HepG2 (cell line): ENCODE measurements around the gene C15orf62.

Experiments used
- EP300 ChIP-seq, 3 experiments: sonication (generic) in 1 of 3; formaldehyde crosslinking in 1 of 3; IDR thresholded peaks; 2 replicates each; pipeline versions ENCODE4 v1.5.1 to v1.6.1; 2011 to 2020; ENCODE audit warnings: low read depth in 2 of 3, low read length in 2 of 3, borderline replicate concordance in 1 of 3, improper control_type of control experiment in 1 of 3, mild to moderate bottlenecking in 1 of 3, missing genetic modification reagents in 1 of 3, moderate library complexity in 1 of 3
- EZH2 ChIP-seq: conservative IDR thresholded peaks from 2 replicates; pipeline ENCODE4 v1.6.1; 2012; ENCODE audit warnings: mild to moderate bottlenecking, low read depth, low read length, moderate library complexity
- HCFC1 ChIP-seq: fragments of 150-350 bp; IDR thresholded peaks from 2 replicates; pipeline ENCODE4 v1.6.1; 2014; ENCODE audit warnings: low read depth, low read length
- PRDM10 ChIP-seq: sonication (generic); formaldehyde crosslinking; IDR thresholded peaks from 2 replicates; pipeline ENCODE4 v1.4.0; 2020; ENCODE audit warnings: low read depth, missing genetic modification reagents
- TBL1XR1 ChIP-seq: fragments of 150-350 bp; IDR thresholded peaks from 2 replicates; pipeline ENCODE4 v1.6.1; 2014; ENCODE audit warnings: borderline replicate concordance, low read length; ENCODE audit not compliant: partially characterized antibody
- TBP ChIP-seq: sonication (generic); formaldehyde crosslinking; IDR thresholded peaks from 2 replicates; pipeline ENCODE4 v1.5.0; 2020; ENCODE audit warnings: missing genetic modification reagents
- ZFP37 ChIP-seq: sonication (generic); formaldehyde crosslinking; IDR thresholded peaks from 2 replicates; pipeline ENCODE4 v1.4.0; 2020; ENCODE audit warnings: missing genetic modification reagents, borderline replicate concordance
- ZNF260 ChIP-seq: sonication (generic); formaldehyde crosslinking; IDR thresholded peaks from 2 replicates; pipeline ENCODE4 v1.4.0; 2020; ENCODE audit warnings: missing genetic modification reagents, low read depth, mild to moderate bottlenecking, borderline replicate concordance
- TF ChIP-seq, protein P1 (sequence below): sonication (generic); formaldehyde crosslinking; IDR thresholded peaks from 2 replicates; pipeline ENCODE4 v1.5.0; 2020; ENCODE audit warnings: missing genetic modification reagents

DNA sequence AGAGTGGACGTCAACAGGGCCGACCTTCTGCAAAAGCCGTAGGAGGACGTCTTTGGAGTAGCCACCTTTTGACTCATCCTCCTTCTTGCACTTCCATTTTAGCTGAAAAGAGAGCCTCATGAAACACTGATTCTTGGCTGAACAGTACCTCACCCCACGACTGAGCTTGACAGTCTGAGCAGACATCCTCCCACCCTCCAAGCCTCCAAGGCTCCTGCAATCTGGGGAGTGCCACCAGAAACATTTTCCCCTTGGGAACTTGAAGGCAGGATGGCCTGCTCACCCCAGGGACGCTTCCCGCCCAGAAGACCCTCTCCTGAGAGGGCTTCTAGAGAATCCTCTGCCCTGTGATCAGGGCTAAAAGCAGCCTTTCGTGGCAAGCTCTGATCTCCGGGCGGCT, 5.2 kb downstream of the C15orf62 start:
- TF ChIP-seq EP300 (IDR thresholded peaks at IDR 0.05; ENCODE audit: low read depth in 2 of 2, low read length in 2 of 2) (no peak), EP300 (CRISPR knock-in tag; IDR thresholded peaks at IDR 0.05; ENCODE audit: borderline replicate concordance) (no peak), TBL1XR1 (no peak), PRDM10 (CRISPR knock-in tag) (no peak), HCFC1 (no peak), ZNF260 (CRISPR knock-in tag) (no peak), EZH2 (no peak), ZFP37 (no peak), TBP (CRISPR knock-in tag) (no peak)
- TF ChIP-seq, protein P1, sequence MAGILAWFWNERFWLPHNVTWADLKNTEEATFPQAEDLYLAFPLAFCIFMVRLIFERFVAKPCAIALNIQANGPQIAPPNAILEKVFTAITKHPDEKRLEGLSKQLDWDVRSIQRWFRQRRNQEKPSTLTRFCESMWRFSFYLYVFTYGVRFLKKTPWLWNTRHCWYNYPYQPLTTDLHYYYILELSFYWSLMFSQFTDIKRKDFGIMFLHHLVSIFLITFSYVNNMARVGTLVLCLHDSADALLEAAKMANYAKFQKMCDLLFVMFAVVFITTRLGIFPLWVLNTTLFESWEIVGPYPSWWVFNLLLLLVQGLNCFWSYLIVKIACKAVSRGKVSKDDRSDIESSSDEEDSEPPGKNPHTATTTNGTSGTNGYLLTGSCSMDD, result no peak
